Right forelimb (tissue), 1 donor: ENCODE results near the gene YTHDF1.
A peak's percentile ranks its signal among the peaks of the same experiment; 100 is the strongest.
"Not testable (repeated sequence)": the region's sequence is repeated elsewhere in the genome, so short reads cannot be mapped to it uniquely, and the experiment has no call there.

Experiments used
- DNase-seq: peaks from one replicate; pipeline ENCODE4 v3.0.0-alpha.2; 2018

YTHDF1 gene

DNA sequence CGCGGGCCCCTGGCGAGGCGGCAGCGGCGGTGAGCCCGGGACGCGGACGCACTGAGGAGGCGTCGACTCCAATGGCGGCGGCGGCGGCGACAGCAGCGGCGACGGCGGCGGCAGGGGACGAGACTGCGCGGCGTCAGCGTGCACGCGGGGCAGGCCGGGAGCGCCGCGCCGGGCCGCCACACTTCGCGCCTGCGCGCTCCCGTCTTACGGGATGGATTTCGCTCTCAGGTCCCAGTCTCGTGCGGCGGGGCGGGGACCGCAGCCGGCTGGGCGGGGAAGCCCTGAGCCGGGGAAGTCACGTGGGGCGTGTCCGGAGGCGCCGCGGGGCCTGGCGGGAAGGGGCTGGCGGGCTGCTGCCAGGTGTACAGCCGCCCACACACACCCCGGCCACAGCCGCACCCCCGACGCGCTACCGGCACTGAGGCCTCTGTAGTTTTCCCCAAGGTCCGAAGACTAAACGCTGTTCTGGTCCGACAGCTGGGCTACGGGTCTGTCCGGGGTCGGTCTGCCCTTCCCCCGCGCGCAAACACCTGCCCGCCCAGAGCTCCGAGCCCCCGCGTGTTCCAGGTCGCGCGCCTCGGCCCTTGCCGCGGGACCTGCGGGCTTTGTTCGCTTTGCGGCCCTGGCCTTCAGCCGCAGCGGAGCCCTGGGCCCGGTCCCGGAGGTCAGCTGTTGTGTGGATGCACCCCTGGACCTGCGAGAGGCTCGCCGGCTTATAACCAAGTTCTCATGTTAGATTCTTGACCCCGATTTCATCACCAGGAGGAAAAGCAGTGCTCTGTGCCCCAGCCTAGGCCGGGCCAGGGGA is at the start of gene YTHDF1:
Gene YTHDF1, minus strand, starts transcription at position 91 of the 808 bp plus-strand sequence. CDS start 239 bp downstream, outside the sequence.
- peak; percentile 96 for DNase-seq

DNA sequence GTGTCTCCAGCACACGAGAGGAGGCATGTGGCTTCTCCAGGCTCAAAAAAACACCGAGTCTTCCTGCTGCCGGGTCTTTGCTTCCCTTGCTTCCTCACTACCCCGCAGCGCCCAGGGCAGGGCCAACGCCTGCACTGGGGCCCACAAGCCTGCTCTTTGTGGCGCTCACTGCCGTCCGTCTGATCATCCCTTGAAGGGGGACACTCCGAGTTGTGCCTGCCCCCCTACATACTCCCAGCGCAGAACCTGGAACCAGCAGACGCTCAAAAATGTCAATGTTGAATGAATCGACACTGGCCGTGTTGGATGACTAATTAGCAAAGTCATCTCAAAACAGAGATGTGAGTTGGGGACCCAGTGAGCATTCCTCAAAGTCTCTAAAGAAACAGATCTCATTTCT is 48.6 kb upstream of the YTHDF1 start:
- no peak for DNase-seq

DNA sequence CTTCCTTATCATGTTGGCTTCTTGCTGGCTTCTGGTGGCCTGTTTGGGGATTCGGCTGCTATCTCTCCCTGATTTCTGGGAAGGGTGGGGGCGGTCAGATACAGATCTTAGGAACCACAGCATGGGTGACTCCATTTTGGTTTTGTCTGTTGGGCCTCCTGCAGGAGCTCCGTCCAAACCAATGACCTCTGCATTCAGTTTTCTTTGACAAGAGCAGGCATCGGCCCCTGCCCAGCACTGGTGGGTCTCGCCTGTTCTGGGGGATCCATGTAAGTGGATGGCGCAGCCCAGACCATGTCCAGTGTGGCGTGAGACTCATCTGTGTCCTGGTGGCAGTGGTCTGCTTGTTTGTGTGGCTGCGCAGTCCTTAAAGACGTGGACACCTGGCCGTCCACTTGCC is 48.1 kb upstream of the YTHDF1 start:
- no peak for DNase-seq

DNA sequence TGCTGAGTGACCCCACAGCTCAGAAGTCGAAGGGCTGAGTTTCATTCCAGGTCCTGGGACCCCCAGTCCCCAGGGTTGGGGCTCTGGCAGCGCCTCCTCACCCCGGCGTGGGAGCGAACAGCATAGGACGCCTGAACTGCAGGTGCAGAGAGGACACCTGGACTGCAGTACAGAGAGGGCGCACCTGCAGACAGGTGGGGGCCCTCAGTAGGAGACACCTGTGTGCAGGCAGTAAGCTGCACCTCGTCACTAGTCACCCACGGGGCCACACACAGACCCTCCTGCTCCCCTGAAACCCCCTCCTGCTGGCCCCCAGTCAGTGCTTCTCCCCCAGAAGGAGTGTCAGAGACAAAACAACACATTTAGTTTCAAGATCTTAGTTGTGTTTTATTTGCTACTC is 46.9 kb upstream of the YTHDF1 start:
- DNase-seq: no peak

DNA sequence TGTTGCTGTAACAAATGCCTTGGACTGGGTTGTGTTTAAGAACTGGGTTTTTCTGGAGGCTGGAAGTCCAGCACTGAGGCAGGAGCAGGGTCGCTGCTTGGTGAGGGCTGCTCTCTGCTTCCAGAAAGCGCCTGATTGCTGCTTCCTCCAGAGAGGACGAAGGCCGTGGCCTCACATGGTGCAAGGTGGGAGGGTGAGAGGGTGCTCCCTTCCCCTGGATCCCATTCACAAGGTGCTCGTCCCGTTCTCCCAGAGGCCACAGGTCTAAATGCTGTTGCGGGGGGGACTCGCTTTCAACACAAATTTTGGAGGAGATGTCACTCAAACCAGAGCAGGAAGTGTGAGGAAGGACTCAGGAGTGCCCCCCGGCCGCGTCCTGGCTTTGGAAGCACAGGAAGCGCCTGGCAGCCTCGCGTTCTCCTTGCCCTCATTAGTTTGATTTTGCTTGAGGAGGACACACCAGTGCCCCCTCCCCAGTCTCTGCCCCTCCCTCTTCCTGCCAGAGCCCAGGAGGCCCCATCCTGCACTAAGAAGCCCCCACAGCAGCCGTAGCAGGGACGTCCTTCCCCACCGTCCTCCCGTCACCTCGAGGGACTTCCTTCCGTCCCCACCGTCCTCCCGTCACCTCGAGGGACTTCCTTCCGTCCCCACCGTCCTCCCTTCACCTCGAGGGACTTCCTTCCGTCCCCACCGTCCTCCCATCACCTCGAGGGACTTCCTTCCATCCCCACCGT is 46.0 kb upstream of the YTHDF1 start:
- no peak for DNase-seq

DNA sequence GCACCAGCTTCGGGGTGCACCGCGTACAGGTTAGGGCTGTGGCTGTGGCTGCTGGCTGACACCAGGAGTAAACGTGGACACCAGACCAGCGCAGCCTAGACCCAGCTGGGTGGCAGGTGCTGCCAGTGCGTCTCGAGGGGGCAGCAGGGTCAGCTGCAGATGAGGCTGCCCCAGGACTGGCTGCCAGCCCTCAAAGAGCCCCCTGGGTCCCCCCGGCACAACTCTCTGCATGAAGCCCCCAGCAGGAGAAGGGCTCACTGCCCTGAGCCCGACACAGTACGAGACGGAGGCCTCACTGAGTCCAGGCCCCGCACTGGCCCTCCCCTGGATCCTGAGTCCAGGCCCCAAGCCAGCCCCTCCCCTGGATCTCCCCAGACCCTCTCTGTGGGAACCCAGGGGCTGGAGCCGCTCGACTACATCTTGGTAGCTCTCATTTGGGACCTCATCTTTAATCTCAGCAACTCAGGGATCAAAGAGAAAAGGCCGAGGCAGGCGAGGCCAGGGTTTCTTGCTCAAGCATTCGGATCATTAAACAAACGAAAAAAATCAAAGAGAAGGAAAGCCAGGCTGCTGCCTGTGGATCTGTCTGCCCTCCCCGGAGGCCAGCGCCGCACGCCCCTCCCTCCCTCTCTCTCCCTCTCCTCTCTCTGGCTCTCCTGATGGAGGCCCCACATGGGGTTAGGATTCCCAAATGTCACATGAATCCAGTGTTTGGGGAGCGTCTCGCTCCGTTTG is 45.3 kb upstream of the YTHDF1 start:
- no peak for DNase-seq

DNA sequence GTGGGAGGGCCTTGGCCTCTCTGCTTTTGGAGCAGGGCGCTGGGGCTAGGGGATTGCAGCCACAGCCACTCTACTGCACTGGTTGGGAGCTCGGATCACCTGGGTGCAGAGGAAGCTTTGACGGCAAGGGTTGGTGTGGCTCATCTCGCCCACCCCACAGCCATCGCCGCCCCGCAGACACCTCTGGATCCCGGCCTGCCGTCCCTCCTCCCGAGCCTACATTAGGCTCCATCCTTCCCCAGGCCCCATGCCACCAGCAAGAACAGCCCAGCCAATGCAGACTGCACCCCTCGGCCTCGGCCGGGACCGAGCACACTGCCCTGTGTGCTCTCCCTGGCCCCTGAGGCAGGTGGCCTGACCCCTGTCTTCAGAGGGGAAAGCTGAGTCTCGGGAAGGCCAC is 44.6 kb upstream of the YTHDF1 start:
- no peak for DNase-seq

DNA sequence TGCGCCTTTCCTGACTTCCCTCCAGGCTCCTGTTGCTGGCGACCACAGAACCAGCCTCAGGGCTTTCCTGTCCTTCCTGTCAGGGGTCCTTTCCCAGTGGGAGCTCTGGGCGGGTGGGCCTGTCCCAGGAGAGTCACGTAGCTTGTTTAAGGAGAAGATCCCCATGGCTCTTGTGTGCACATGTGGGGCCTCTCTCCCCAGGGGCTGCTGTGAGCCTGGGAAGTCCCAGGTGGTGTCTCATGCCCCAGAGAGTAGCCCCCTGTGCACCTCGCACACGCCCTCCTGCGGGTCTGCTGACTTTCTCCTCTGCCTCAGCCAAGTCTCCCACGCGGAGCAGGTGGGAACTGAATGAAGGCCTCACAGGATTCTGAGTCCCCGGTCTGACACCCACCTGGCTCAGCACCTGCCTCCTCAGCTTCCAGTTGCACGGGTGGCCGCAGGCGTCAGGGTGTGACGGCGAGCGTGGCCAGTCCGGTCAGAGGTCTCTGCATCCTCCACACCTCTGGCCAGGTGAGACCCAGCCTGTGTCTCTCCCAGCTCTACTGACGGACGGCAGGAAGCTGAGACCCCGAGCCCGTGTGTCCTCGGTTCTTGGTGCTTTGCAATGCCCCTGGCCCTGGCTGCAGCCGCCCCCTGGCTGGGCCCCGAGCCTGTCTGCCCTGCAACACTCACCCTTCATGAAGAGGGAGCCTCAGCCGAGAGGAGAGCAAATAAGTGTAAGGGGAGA is 44.0 kb upstream of the YTHDF1 start:
- no peak for DNase-seq

DNA sequence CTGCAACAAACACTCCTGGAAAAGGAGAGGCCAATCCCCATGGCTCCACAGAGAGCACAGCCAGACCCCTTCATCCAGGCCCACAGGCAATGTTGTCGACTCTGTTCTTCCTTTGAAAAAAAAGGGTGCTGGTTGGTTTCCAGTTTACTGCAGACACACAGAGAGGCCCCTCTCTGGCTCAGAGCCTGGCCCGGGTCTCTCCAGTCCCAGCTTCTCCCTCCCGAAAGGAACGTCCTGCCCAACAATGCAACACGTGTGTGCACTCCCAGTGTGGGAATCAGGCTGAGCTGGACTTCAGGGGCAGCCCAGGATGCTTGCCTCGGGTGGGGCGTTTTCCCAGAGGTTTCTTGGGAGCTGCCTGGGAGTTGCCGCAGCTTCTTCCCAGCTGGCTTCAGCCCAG is 42.9 kb upstream of the YTHDF1 start:
- DNase-seq: peak; percentile 75

DNA sequence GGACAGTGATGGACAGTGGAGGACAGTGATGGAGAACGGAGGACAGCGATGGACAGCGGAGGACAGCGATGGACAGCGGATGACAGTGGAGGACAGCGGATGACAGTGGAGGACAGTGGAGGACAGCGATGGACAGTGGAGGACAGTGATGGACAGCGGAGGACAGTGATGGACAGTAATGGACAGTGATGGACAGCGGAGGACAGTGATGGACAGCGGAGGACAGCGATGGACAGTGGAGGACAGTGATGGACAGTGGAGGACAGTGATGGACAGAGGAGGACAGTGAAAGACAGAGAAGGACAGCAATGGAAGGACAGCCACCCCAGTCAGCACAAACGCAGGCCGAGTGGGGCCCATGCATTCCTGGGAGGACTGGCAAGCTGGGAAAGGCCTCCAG is 41.7 kb upstream of the YTHDF1 start:
- DNase-seq: no peak

DNA sequence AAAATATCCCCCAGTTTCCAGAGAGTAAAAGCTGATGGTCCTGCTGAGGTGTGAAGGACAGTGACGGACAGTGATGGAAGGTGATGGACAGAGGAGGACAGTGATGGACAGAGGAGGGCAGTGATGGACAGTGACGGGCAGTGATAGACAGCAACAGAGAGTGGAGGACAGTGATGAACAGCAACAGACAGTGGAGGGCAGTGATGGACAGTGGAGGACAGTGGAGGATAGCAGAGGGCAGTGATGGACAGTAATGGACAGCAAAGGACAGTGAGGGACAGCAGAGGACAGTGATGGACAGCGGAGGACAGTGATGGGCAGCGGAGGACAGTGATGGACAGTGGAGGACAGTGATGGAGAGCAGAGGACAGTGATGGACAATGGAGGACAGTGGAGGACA is 41.0 kb upstream of the YTHDF1 start:
- no peak for DNase-seq

DNA sequence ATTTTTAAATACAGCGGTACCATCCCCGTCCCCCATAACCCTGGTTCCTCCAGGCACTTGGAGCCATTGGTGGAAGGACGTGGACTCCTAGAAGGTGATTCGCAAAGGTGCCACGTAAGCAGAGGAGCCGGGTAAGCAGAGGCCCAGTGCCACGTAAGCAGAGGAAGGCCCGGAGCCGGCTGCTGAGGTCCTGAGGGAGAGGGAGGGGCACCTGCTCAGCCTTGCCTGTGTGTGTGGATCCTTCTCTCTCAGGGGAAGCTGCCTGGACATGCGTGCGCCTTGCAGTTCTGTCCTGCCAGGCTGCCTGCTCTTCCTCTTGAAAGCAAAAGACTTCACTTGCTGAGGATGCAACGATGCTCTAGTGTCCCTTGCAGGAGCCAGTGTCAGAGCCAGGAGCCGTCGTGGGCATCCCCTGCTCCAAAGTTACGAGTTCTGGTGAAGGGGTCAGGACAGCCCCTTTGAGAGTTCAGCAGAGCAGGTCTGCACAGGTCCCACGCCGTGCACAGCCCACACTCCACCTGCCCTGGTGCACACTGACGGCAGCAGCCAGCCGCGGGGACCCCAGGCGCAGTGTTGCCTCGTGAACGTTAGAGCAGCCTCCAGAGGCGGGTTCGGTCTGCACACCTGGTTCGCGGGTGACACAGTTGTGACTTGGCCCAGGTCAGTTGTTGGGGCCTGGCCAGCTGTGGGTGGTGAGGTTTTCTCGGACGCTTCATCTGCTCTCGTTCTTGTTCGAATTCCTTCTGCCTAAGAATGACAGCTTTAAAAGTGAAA is 40.2 kb upstream of the YTHDF1 start:
- DNase-seq: no peak

DNA sequence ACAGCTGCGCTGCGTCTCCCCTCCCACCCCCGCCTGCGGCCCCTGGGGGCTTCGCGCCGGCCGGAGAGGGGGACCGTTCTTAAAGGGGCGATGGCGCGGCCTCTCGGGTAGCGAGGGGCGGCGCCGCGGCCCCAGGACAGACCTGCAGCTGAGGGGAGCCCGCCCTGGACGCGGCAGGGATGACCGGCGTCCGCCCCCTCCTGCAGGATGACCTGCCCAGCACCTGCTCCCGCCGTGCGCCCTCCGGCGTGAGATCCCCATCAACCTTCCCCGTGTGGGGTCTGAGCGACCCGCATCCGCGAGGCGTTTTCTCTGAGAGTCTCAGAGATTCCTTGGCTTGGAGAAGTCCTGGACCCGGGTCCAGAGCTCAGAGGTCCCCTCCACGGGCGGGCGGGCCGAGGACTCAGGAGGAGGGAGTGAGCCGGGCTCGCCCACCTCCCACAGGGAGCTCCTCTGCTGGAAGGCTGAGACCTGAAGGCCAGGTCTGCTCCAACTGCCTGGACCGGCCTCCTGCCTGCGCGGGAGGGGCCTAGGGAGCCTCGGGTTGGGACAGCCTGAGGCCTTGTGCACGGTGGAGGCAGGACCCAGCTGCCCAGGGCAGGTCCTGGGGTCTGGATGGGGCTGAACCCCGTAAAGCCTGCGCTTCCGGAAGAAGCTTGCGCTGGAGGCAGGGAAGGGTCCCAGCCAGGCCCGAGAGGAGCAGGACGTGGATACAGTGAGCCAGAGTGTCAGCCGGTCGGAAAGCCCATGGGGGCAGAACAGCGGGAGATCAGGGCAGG is 38.9 kb upstream of the YTHDF1 start:
- peak; percentile 67 for DNase-seq

DNA sequence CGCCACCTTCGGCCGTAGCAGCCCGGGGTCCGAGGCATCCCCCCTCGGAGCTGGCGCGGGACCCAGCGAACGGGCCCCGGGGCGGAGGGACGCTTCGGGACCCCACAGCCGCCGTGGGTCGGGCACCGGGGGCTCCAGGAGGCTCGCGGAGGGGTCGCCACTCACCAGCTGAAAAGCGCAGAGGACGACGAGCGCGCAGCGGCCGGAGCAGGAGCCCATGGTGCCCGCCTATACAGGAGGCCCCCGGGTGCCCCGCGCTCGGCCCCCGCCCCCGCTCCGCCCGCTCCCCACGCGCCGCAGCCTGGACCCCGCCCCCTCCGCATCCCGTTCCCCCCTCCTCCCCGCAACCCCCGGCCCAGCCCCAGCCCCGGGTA is 38.3 kb upstream of the YTHDF1 start, which contains the start of gene NKAIN4:
Gene NKAIN4, minus strand, starts transcription at position 232 of the 374 bp plus-strand sequence. Its CDS starts 13 bp downstream, at position 219.
- no peak for DNase-seq

DNA sequence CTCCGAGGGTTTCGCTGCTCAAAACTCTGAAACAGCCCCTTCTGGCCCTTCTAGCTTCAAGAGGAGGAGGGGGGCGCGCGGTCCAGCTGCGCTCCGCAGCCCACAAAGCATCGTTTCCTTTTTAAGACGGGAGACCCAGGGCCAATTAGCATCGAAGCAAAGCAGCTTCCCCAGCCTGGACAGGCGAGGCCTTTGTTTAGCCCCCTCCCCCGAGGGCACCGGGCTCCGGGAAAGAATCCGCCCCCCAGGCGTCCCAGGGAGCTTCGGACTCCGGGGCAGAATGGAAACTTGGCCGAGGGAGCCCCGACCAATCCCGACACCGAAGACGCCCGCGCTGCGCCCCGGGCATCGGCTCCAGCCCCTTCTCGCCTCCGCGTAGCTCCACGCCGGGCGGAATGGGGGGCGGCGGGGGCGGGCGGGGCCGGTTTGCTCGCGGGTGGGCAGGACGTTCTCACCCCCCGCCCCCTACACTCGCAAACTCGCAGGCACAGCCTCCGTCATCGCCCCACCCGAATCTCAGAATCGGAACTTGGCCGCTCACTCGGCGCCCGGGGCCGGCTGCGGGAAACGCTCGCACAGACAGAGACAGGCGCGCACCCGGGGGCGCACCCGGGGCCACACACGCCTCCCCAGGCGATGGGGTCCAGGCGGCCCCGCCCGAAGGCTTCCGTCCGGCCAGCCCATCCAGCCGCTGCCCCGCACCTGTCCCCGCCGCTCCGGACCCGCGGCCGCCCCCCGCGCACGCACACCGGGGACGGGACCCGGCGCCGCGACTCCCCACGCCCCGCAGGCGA is 37.7 kb upstream of the YTHDF1 start:
- DNase-seq: peak; percentile 79

DNA sequence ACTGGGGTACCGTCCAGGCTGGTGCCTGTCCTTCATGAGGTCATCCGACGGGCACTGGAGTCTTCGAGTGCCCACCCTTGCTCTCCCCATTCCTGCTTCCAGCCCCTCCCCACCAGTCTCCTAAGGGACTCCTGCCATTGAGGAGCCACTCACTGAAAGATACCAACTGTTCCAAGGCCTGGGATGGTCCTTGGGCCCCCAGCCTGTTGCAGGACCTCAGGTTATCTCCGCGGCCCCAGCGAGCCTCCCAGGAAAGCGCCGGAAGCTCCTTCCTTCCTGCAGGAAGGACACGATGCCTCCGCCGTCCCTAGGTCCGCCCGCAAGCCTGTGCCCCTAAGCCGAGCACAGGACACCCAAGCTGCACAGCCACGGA is 37.1 kb upstream of the YTHDF1 start:
- DNase-seq: no peak

DNA sequence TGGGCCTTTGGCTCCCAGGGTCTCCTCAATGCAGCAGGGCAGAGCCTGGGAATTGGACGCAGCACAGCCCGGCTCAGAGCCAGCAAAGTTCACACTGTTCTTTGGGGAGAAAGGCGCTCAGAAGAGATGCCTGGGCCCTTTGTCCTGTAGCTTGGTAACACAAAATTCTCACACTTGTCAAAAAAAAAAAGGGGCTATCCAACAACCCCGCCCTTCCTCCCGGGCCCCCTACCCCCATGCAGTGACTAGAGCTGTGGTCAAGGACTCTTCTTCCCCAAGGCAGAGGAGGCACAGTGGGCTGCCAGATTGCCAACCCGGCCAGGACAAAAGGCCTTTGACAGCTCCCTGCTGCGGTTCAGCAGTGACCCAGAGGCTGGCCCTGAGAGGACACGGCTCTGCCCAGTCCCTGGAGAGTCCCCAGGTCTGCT is 36.4 kb upstream of the YTHDF1 start:
- DNase-seq: no peak

DNA sequence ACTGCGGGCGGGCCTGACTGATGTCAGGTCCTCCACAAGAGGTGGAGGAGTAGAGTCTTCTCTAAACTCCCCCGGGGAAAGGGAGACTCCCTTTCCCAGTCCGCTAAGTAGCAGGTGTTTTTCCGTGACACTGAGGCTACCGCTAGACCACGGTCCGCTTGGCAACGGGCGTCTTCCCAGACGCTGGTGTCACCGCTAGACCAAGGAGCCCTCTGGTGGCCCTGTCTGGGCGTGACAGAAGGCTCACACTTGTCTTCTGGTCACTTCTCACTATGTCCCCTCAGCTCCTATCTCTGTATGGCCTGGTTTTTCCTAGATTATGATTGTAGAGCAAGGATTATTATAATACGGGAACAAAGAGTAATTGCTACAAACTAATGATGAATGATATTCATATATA is 35.4 kb upstream of the YTHDF1 start:
- DNase-seq: not testable (repeated sequence)

DNA sequence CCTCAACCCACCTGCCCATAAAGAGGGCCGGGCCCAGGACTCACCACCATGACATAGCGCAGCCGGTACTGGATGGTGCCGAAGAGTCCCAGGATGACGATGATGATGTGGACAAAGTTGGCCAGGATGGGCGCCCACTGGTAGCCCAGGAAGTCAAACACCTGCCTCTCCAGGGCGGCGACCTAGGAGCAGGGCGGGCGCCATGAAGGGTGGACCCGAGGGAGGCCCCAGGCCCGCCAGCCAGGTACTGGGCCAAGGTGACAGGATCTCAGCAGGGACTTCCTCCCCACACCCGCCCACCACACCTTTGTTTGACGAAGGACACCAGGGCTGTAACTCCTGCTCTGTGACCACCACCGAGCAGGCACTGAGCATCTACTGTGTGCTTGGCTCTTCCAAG is 34.0 kb upstream of the YTHDF1 start:
- no peak for DNase-seq

DNA sequence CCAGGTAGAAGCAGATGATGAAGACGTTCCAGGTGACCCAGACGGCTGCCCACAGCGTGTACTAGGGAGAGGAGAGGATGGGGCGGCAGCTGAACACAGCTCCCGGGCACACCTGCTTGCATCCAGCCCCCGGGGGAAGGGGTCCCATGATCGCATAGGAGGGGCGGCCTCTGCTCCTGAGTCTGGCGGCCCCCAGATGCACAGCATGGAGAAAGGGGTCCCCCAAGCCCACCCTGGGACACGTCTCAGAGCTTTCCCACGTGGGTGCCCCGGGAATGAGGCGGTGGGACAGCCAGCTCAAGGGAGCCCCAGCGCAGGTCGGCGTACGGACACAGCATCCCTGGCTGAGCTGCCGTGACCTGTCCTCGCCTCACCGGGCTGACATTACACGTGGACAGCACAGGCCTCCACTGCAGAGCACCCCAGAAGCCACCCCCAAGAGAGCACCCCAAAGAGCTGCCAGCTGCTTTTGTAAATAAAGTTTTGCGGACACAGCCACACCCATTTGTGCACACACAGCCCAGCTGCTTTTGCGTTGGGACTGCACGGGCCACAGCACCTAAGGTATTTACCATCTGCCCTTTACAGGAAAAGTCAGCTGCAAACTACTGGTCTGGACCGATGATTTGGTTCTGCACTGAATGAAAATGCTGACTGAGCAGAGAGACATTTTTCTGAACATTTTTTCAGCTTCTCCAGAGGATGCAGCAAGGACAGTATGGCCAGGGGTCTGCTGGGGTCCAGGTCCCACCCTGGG is 33.1 kb upstream of the YTHDF1 start:
- DNase-seq: no peak
